Fibroblast of lung (primary cell): ENCODE measurements around the gene FAM184A. TPM values are rescaled to one million over a fixed set of nuclear protein-coding genes. Genes with fewer than 3 reads are reported as not detected.
"Not testable (repeated sequence)": the region's sequence is repeated elsewhere in the genome, so short reads cannot be mapped to it uniquely, and the experiment has no call there.

Source experiments
- DNase-seq, 2 donors: peaks; one replicate each; pipeline versions ENCODE4 v3.0.0 to v3.0.0-alpha.2; 2010; ENCODE audit warnings: low read depth in 2 of 2
- H2AFZ ChIP-seq: 2 replicates; pipeline ENCODE4 v1.5.1; 2012; ENCODE audit warnings: low read length, control low read depth, inconsistent platforms
- H3K27ac ChIP-seq: 2 replicates; pipeline ENCODE4 v1.5.1; 2011; ENCODE audit warnings: low read length, control low read depth; ENCODE audit not compliant: insufficient read depth
- H3K27me3 ChIP-seq: 2 replicates; pipeline ENCODE4 v1.5.1; 2011; ENCODE audit warnings: mild to moderate bottlenecking, low read length; ENCODE audit not compliant: control insufficient read depth, insufficient read depth
- H3K36me3 ChIP-seq: 2 replicates; pipeline ENCODE4 v1.5.1; 2011; ENCODE audit warnings: low read length; ENCODE audit not compliant: control insufficient read depth, insufficient read depth
- H3K4me1 ChIP-seq: 2 replicates; pipeline ENCODE4 v1.5.1; 2011; ENCODE audit warnings: low read length; ENCODE audit not compliant: control insufficient read depth, insufficient read depth; ENCODE audit errors: extremely low read depth
- H3K4me2 ChIP-seq: 2 replicates; pipeline ENCODE4 v1.5.1; 2011; ENCODE audit warnings: low read length, control low read depth; ENCODE audit not compliant: insufficient read depth; ENCODE audit errors: extremely low read depth
- H3K4me3 ChIP-seq, 4 experiments: fragments of 200-600 bp in 1 of 4; sonication (generic) in 1 of 4; replicated peaks in 1 of 4; 2 replicates each; pipeline ENCODE4 v1.5.1; 2011 to 2016; ENCODE audit warnings: low read length in 4 of 4, low read depth in 3 of 4, mild to moderate bottlenecking in 3 of 4, control low read depth in 2 of 4, inconsistent platforms in 1 of 4, mixed read lengths in 1 of 4; ENCODE audit not compliant: insufficient read depth in 1 of 4; ENCODE audit errors: control extremely low read depth in 1 of 4
- H3K79me2 ChIP-seq: 2 replicates; pipeline ENCODE4 v1.5.1; 2012; ENCODE audit warnings: mild to moderate bottlenecking, low read length, inconsistent platforms; ENCODE audit not compliant: control insufficient read depth, insufficient read depth
- H3K9ac ChIP-seq: 2 replicates; pipeline ENCODE4 v1.5.1; 2011; ENCODE audit warnings: mild to moderate bottlenecking, low read length, control low read depth; ENCODE audit not compliant: insufficient read depth
- H3K9me3 ChIP-seq: 2 replicates; pipeline ENCODE4 v1.5.1; 2012; ENCODE audit warnings: low read depth, low read length; ENCODE audit not compliant: control insufficient read depth, insufficient read depth
- H4K20me1 ChIP-seq: 2 replicates; pipeline ENCODE4 v1.5.1; 2011; ENCODE audit warnings: low read length; ENCODE audit not compliant: control insufficient read depth, insufficient read depth; ENCODE audit errors: extremely low read depth
- EZH2 ChIP-seq: IDR thresholded peaks from 2 replicates; pipeline ENCODE4 v1.5.1; 2012; ENCODE audit warnings: low read length, control low read depth, mild to moderate bottlenecking; ENCODE audit errors: missing control alignments
- polyA plus RNA-seq, 2 donors: library from polyadenylated mRNA; depleted of rRNA in 1 of 2; stranded (reverse) in 1 of 2; unstranded in 1 of 2; fragments of >200 nt; gene quantifications; 2 replicates each; pipeline ENCODE4 v1.2.1, GENCODE V29; 2011 to 2012; ENCODE audit warnings: missing spikeins in 1 of 2
- total RNA-seq: library from RNA; depleted of rRNA; stranded (reverse); fragments of >200 nt; gene quantifications from 2 replicates; pipeline ENCODE4 v1.2.1, GENCODE V29; 2014
- TF ChIP-seq, protein P1 (sequence below), 2 donors: IDR thresholded peaks in 1 of 2; conservative IDR thresholded peaks in 1 of 2; 1 replicate in 1 of 2; 2 replicates in 1 of 2; pipeline ENCODE4 v1.5.1; 2011 to 2012; ENCODE audit warnings: low read length in 2 of 2, control low read depth in 1 of 2, inconsistent platforms in 1 of 2, low read depth in 1 of 2, mild to moderate bottlenecking in 1 of 2

FAM184A gene
- total and polyA plus RNA-seq, 2 donors (not counting 1 experiment from before 2014, with no cell fraction given): 0.09 to 1.7 TPM

DNA sequence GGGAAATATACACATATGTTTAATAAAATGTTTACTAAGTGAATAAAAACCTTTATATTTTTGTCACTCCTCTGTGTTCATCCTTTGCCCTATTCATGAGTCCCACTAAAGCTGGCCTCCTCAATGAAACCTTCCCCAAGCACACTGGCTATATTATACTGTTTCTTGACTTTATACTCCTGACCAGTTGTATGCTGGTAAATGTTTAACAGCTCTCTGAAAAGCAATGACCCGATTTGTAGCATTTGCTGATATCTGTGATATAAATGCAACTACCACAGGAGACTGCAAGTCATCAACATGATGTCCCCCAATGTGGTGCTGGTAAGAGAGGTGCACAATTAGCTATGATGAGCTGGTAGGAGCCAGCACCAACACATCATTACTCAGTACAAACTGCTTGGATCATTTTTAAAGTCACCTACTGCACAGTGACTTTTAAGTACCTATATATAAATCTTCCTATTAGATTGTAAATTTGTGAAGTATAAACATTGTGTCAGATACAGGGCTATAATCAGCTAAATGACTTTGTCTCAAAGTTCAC lies 78.9 kb downstream of the FAM184A start:
- H3K27ac ChIP-seq: no peak overlapping the region
- no peak overlapping the region for H2AFZ ChIP-seq
- H3K36me3 ChIP-seq: no peaks in the 10 kb centered on the region
- no peaks in the 10 kb centered on the region for H3K79me2 ChIP-seq
- no peaks in the 10 kb centered on the region for H4K20me1 ChIP-seq
- H3K4me3 ChIP-seq: no peak overlapping the region
- TF ChIP-seq EZH2: no peak
- TF ChIP-seq, protein P1, sequence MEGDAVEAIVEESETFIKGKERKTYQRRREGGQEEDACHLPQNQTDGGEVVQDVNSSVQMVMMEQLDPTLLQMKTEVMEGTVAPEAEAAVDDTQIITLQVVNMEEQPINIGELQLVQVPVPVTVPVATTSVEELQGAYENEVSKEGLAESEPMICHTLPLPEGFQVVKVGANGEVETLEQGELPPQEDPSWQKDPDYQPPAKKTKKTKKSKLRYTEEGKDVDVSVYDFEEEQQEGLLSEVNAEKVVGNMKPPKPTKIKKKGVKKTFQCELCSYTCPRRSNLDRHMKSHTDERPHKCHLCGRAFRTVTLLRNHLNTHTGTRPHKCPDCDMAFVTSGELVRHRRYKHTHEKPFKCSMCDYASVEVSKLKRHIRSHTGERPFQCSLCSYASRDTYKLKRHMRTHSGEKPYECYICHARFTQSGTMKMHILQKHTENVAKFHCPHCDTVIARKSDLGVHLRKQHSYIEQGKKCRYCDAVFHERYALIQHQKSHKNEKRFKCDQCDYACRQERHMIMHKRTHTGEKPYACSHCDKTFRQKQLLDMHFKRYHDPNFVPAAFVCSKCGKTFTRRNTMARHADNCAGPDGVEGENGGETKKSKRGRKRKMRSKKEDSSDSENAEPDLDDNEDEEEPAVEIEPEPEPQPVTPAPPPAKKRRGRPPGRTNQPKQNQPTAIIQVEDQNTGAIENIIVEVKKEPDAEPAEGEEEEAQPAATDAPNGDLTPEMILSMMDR (conservative IDR thresholded peaks at IDR 0.05 in 1 of 2, IDR thresholded peaks at IDR 0.05 in 1 of 2; ENCODE audit: low read depth in 1 of 2, low read length in 2 of 2): no peak
- H3K27me3 ChIP-seq: no peaks in the 10 kb centered on the region
- no peaks in the 10 kb centered on the region for H3K4me1 ChIP-seq
- H3K4me2 ChIP-seq: no peak overlapping the region
- no peak overlapping the region for H3K9ac ChIP-seq
- no peak for DNase-seq
- H3K9me3 ChIP-seq: no peaks in the 10 kb centered on the region

DNA sequence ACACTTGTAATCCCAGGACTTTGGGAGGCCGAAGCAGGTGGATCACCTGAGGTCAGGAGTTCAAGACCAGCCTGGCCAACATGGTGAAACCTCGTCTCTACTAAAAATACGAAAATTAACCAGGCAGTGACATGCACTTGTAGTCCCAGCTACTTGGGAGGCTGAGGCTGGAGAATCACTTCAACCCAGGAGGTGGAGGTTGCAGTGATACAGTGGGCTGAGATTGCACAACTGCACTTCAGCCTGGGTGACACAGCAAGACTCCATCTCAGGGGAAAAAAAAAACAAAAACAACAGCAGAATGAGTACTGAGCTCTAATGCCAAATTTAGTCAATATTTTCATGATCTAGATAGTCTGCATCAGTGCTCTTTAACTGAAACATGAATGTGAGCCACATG lies 81.0 kb downstream of the FAM184A start:
- not testable (repeated sequence) for H3K4me3 ChIP-seq, H3K4me2 ChIP-seq, H3K4me1 ChIP-seq, H2AFZ ChIP-seq, H3K9me3 ChIP-seq, H3K36me3 ChIP-seq, H3K79me2 ChIP-seq, H4K20me1 ChIP-seq, H3K9ac ChIP-seq, H3K27me3 ChIP-seq, DNase-seq, H3K27ac ChIP-seq

DNA sequence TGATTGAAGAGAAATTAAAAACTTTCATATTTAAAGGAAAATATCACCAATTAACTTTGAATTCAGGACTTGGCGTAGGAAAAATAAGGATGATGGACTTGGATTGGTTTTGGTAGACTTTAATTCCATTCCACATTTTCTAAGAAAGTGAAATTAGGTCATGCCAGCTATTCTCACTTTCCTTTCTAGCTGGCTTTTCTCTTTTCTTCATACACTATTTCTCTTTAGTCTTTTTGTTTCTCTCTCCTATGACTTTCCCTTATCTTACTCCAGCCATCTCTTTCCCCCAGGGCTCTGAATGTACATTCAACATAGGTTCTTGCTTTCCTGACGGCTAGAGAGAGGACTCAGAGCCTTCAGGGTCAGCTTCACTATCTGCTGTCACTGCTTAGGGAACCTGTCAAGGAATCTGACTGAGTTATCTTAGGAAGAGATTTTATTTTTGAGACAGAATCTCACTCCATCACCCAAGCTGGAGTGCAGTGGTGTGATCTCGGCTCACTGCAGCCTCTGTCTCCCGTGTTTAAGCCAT lies 82.1 kb downstream of the FAM184A start:
- H3K4me2 ChIP-seq: no peak overlapping the region

More for the DNA sequence above, 82.1 kb downstream of the FAM184A start:
- Histone ChIP-seq H4K20me1 (no peaks in the 10 kb centered on the region), H3K36me3 (no peaks in the 10 kb centered on the region), H3K9ac (no peak overlapping the region), H3K79me2 (no peaks in the 10 kb centered on the region), H3K9me3 (no peaks in the 10 kb centered on the region), H3K27me3 (no peaks in the 10 kb centered on the region), H3K4me1 (no peaks in the 10 kb centered on the region), H3K27ac (no peak overlapping the region), H2AFZ (no peak overlapping the region), H3K4me3 (no peak overlapping the region)
- no peak for DNase-seq
- no peak for TF ChIP-seq EZH2
- TF ChIP-seq, protein P1 (conservative IDR thresholded peaks at IDR 0.05 in 1 of 2, IDR thresholded peaks at IDR 0.05 in 1 of 2; ENCODE audit: low read depth in 1 of 2, low read length in 2 of 2): no peak
